OCI-LY1 (cell line): ENCODE data around the gene CHAD.

Experiments used
- EZH2 ChIP-seq: fragments of 200-600 bp; sonication (generic), shearing (Covaris generic); IDR thresholded peaks from 2 replicates; pipeline ENCODE4 v1.8.0; 2017; ENCODE audit warnings: borderline replicate concordance, mixed run types, mild to moderate bottlenecking, antibody characterized with exemption, low read length, moderate library complexity, mixed read lengths
- TF ChIP-seq, protein P1 (sequence below): fragments of 200-600 bp; sonication (generic), shearing (Covaris generic); IDR thresholded peaks from 2 replicates; pipeline ENCODE4 v1.5.1; 2017; ENCODE audit warnings: mild to moderate bottlenecking, antibody characterized with exemption, low read length, moderate library complexity, mixed read lengths

- TF ChIP-seq, protein P1, sequence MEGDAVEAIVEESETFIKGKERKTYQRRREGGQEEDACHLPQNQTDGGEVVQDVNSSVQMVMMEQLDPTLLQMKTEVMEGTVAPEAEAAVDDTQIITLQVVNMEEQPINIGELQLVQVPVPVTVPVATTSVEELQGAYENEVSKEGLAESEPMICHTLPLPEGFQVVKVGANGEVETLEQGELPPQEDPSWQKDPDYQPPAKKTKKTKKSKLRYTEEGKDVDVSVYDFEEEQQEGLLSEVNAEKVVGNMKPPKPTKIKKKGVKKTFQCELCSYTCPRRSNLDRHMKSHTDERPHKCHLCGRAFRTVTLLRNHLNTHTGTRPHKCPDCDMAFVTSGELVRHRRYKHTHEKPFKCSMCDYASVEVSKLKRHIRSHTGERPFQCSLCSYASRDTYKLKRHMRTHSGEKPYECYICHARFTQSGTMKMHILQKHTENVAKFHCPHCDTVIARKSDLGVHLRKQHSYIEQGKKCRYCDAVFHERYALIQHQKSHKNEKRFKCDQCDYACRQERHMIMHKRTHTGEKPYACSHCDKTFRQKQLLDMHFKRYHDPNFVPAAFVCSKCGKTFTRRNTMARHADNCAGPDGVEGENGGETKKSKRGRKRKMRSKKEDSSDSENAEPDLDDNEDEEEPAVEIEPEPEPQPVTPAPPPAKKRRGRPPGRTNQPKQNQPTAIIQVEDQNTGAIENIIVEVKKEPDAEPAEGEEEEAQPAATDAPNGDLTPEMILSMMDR, result no peak
- TF ChIP-seq EZH2, result no peak
Measured at GRCh38 chr17:50425682-50426471, 42.8 kb downstream of the CHAD start, which contains the start of gene ACSF2.
